ENCODE results near the gene CEP85. TPM values are rescaled to one million over a fixed set of nuclear protein-coding genes. Genes with fewer than 3 reads are reported as not detected.

The CEP85 gene
- total and polyA plus RNA-seq, 9 of the 15 experiments (the other 6 are each of a cell fraction or from before 2014, with no cell fraction given), result 42.1 to 140 (median 92.6) TPM

DNA sequence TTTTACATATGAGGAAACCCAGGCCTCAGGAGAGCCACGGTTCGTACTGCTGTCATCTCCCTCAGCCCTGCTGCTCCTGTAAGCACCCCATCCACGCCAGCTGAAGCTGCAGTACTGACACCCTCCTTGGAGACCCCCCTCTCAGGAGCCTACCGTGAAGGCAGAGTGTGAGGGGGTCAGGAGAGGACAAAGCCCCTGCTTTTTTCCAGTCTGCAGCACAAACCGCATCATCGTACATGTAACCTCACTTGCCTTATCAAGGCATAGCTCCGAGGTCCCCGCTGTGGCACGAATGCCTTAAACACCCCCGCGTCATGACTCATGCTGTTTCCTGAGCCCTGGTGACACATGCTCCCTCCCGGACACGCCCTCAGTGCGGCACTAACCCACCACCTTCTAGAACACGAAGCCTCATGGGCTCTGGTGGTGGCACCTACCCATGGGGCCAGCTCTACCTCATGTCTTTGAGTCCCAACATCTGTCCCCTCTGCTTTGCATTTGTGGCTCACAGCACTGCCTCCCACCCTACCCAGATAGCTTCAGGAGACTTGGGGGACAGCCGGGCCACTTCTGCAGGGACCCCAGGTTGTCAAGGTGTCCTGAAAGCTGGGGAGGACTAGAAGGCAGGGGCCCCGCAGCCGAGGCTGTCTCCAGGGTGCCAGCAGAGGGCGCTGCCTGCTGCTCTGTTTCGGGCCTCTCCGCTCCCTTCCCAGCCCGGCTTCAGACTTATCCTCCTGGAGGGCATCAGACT, 50.8 kb downstream of the CEP85 start (continued):
- TF ChIP-seq MYC (IDR thresholded peaks at IDR 0.05; ENCODE audit: low read depth, low read length), result peak; percentile 96
- 0 out of 2 replicates have a peak, but pooled peaks have one; percentile 8 for TF ChIP-seq MYC (CRISPR knock-in tag; IDR thresholded peaks at IDR 0.05; ENCODE audit: borderline replicate concordance, low read depth)
- no peak for TF ChIP-seq ZNF668 (CRISPR knock-in tag; IDR thresholded peaks at IDR 0.05)
- no peak; the same call in none of the 2 replicates for TF ChIP-seq ZSCAN29 (IDR thresholded peaks at IDR 0.05)
- TF ChIP-seq, protein P1, sequence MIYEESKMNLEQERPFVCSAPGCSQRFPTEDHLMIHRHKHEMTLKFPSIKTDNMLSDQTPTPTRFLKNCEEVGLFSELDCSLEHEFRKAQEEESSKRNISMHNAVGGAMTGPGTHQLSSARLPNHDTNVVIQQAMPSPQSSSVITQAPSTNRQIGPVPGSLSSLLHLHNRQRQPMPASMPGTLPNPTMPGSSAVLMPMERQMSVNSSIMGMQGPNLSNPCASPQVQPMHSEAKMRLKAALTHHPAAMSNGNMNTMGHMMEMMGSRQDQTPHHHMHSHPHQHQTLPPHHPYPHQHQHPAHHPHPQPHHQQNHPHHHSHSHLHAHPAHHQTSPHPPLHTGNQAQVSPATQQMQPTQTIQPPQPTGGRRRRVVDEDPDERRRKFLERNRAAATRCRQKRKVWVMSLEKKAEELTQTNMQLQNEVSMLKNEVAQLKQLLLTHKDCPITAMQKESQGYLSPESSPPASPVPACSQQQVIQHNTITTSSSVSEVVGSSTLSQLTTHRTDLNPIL (CRISPR knock-in tag; IDR thresholded peaks at IDR 0.05), result no peak
- TF ChIP-seq ILF3 (IDR thresholded peaks at IDR 0.05; ENCODE audit: borderline replicate concordance), result no peak
- TF ChIP-seq TCF7L2 (IDR thresholded peaks at IDR 0.05; ENCODE audit: low read depth, low read length), result no peak
- peak; percentile 40 for TF ChIP-seq ZFP36 (IDR thresholded peaks at IDR 0.05; ENCODE audit: low read depth, low read length, partially characterized antibody)
- no peak for TF ChIP-seq POLR2H (tag; IDR thresholded peaks at IDR 0.05; ENCODE audit: low read depth)
- TF ChIP-seq KLF10 (CRISPR knock-in tag; IDR thresholded peaks at IDR 0.05), result 0 out of 2 replicates have a peak, but pooled peaks have one; percentile 49
- TF ChIP-seq ZNF586 (CRISPR knock-in tag; conservative IDR thresholded peaks at IDR 0.05), result no peak
- TF ChIP-seq TAF15 (IDR thresholded peaks at IDR 0.05; ENCODE audit: low read depth, low read length), result no peak
- TF ChIP-seq, protein P2, sequence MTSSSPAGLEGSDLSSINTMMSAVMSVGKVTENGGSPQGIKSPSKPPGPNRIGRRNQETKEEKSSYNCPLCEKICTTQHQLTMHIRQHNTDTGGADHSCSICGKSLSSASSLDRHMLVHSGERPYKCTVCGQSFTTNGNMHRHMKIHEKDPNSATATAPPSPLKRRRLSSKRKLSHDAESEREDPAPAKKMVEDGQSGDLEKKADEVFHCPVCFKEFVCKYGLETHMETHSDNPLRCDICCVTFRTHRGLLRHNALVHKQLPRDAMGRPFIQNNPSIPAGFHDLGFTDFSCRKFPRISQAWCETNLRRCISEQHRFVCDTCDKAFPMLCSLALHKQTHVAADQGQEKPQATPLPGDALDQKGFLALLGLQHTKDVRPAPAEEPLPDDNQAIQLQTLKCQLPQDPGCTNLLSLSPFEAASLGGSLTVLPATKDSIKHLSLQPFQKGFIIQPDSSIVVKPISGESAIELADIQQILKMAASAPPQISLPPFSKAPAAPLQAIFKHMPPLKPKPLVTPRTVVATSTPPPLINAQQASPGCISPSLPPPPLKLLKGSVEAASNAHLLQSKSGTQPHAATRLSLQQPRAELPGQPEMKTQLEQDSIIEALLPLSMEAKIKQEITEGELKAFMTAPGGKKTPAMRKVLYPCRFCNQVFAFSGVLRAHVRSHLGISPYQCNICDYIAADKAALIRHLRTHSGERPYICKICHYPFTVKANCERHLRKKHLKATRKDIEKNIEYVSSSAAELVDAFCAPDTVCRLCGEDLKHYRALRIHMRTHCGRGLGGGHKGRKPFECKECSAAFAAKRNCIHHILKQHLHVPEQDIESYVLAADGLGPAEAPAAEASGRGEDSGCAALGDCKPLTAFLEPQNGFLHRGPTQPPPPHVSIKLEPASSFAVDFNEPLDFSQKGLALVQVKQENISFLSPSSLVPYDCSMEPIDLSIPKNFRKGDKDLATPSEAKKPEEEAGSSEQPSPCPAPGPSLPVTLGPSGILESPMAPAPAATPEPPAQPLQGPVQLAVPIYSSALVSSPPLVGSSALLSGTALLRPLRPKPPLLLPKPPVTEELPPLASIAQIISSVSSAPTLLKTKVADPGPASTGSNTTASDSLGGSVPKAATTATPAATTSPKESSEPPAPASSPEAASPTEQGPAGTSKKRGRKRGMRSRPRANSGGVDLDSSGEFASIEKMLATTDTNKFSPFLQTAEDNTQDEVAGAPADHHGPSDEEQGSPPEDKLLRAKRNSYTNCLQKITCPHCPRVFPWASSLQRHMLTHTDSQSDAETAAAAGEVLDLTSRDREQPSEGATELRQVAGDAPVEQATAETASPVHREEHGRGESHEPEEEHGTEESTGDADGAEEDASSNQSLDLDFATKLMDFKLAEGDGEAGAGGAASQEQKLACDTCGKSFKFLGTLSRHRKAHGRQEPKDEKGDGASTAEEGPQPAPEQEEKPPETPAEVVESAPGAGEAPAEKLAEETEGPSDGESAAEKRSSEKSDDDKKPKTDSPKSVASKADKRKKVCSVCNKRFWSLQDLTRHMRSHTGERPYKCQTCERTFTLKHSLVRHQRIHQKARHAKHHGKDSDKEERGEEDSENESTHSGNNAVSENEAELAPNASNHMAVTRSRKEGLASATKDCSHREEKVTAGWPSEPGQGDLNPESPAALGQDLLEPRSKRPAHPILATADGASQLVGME (CRISPR knock-in tag; IDR thresholded peaks at IDR 0.05), result 0 out of 2 replicates have a peak, but pooled peaks have one; percentile 22
- no peak for TF ChIP-seq ZNF75A (CRISPR knock-in tag; IDR thresholded peaks at IDR 0.05)
- no peak for TF ChIP-seq ZNF41 (CRISPR knock-in tag; conservative IDR thresholded peaks at IDR 0.05)
- TF ChIP-seq TEAD2 (tag; IDR thresholded peaks at IDR 0.05), result no peak
- no peak for TF ChIP-seq ZFP1 (CRISPR knock-in tag; IDR thresholded peaks at IDR 0.05)
- TF ChIP-seq, protein P3, sequence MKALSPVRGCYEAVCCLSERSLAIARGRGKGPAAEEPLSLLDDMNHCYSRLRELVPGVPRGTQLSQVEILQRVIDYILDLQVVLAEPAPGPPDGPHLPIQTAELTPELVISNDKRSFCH (CRISPR knock-in tag; IDR thresholded peaks at IDR 0.05), result no peak
- TF ChIP-seq, protein P3 (tag; IDR thresholded peaks at IDR 0.05), result peak; percentile 89
- TF ChIP-seq KLF1 (tag; IDR thresholded peaks at IDR 0.05), result peak; percentile 91
- no peak for TF ChIP-seq ESRRB (CRISPR knock-in tag; IDR thresholded peaks at IDR 0.05; ENCODE audit: borderline replicate concordance)

All from K562 (cell line).